GM12878 (cell line): ENCODE measurements around the gene NTM. TPM values are rescaled to one million over a fixed set of nuclear protein-coding genes. Genes with fewer than 3 reads are reported as not detected.

Experiments
- ATAC-seq: fragments of 200-7000 bp; cut with Tn5 transposase; 3 replicates; pipeline ENCODE4 v1.9.1; 2020; ENCODE audit warnings: mild to moderate bottlenecking, moderate library complexity
- BruUV-seq: library from RNA; stranded (reverse); fragments of 400-500 nt; replicated peaks from 2 replicates; lab custom pipeline; 2021; lab: Mats Ljungman, UMichigan
- CTCF ChIA-PET: fragments of 300-600 bp; sonication (Branson Sonifier 250); formaldehyde crosslinking; extraction: SDS; loops from one replicate; lab custom pipeline; 2021; ENCODE audit warnings: inconsistent platforms; lab: Yijun Ruan, JAX
- POLR2A ChIA-PET: fragments of 350-600 bp; formaldehyde crosslinking; extraction: SDS; loops from one replicate; lab custom pipeline; 2021; ENCODE audit warnings: inconsistent platforms; lab: Charles Lee
- RAD21 ChIA-PET: fragments of 300-600 bp; sonication (Branson Sonifier 250); formaldehyde crosslinking; loops from one replicate; lab custom pipeline; 2023; ENCODE audit warnings: antibody characterized with exemption; ENCODE audit not compliant: unreplicated experiment; lab: Charles Lee
- SMC1A ChIA-PET: fragments of 300-600 bp; sonication (Branson Sonifier 250); formaldehyde crosslinking; loops from one replicate; lab custom pipeline; 2023; ENCODE audit not compliant: unreplicated experiment, uncharacterized antibody; lab: Charles Lee
- DNase-seq: peaks from one replicate; pipeline ENCODE4 v3.0.0-alpha.2; 2011; ENCODE audit warnings: low read depth, low spot score
- FAIRE-seq: peaks from 3 replicates; lab custom pipeline; 2011; peaks lifted over from hg19 to GRCh38; lab: Jason Lieb, UNC
- H2AFZ ChIP-seq: 2 replicates; pipeline ENCODE4 v1.6.0; 2011; ENCODE audit warnings: low read depth, low read length, control low read depth; ENCODE audit not compliant: control insufficient read depth
- H3K27ac ChIP-seq: 2 replicates; pipeline ENCODE4 v1.5.1; 2011; ENCODE audit warnings: control low read depth; ENCODE audit not compliant: control insufficient read depth, insufficient read depth
- H3K27me3 ChIP-seq, 2 experiments: replicated peaks in 1 of 2; 2 replicates each; pipeline versions ENCODE4 v1.6.0 to v1.6.1; 2011; ENCODE audit warnings: low read length in 1 of 2; ENCODE audit not compliant: control insufficient read depth in 2 of 2, insufficient read depth in 2 of 2
- H3K36me3 ChIP-seq, 2 experiments: 2 replicates each; pipeline ENCODE4 v1.5.1; 2011; ENCODE audit warnings: low read length in 1 of 2; ENCODE audit not compliant: control insufficient read depth in 2 of 2, insufficient read depth in 2 of 2
- H3K4me1 ChIP-seq: 2 replicates; pipeline ENCODE4 v1.6.1; 2011; ENCODE audit warnings: mild to moderate bottlenecking, low read length, moderate library complexity, mixed read lengths; ENCODE audit not compliant: control insufficient read depth, insufficient read depth
- H3K4me2 ChIP-seq: 2 replicates; pipeline ENCODE4 v1.6.0; 2011; ENCODE audit warnings: control low read depth; ENCODE audit not compliant: control insufficient read depth, insufficient read depth
- H3K4me3 ChIP-seq: fragments of 200-600 bp; sonication (generic); 2 replicates; pipeline ENCODE4 v1.5.1; 2016
- H3K79me2 ChIP-seq: 2 replicates; pipeline ENCODE4 v1.6.0; 2011; ENCODE audit warnings: low read length; ENCODE audit not compliant: control insufficient read depth, insufficient read depth
- H3K9ac ChIP-seq: 2 replicates; pipeline ENCODE4 v1.8.0; 2011; ENCODE audit warnings: low read length, control low read depth, mixed read lengths; ENCODE audit not compliant: control insufficient read depth, insufficient read depth
- H3K9me3 ChIP-seq: replicated peaks from 3 replicates; pipeline ENCODE4 v1.5.1; 2011; ENCODE audit warnings: mild to moderate bottlenecking, low read length; ENCODE audit not compliant: control insufficient read depth, insufficient read depth
- H4K20me1 ChIP-seq: 2 replicates; pipeline ENCODE4 v1.6.0; 2011; ENCODE audit not compliant: control insufficient read depth, insufficient read depth
- CHD4 ChIP-seq: fragments of 200-600 bp; sonication (generic); IDR thresholded peaks from 2 replicates; pipeline ENCODE4 v1.6.1; 2016; ENCODE audit warnings: mild to moderate bottlenecking
- FOXM1 ChIP-seq: IDR thresholded peaks from 2 replicates; pipeline ENCODE4 v1.6.1; 2012; ENCODE audit warnings: low read depth, mild to moderate bottlenecking, inconsistent platforms, low read length, moderate library complexity
- HDAC6 ChIP-seq: fragments of 200-600 bp; sonication (generic); IDR thresholded peaks from one replicate; pipeline ENCODE4 v1.8.0; 2017; ENCODE audit warnings: antibody characterized with exemption; ENCODE audit not compliant: unreplicated experiment
- IRF4 ChIP-seq: IDR thresholded peaks from 2 replicates; pipeline ENCODE4 v1.6.1; 2011; ENCODE audit warnings: low read depth, low read length
- JUND ChIP-seq: IDR thresholded peaks from 2 replicates; pipeline ENCODE4 v1.6.1; 2012; ENCODE audit warnings: low read depth, mild to moderate bottlenecking, low read length, improper control_type of control experiment, moderate library complexity
- MTA3 ChIP-seq: IDR thresholded peaks from 2 replicates; pipeline ENCODE4 v1.6.1; 2012; ENCODE audit warnings: low read length, inconsistent platforms, borderline replicate concordance
- NR2F1 ChIP-seq: fragments of 450-650 bp; conservative IDR thresholded peaks from 2 replicates; pipeline ENCODE4 v1.6.1; 2017; ENCODE audit warnings: mild to moderate bottlenecking
- PAX8 ChIP-seq: fragments of 450-650 bp; IDR thresholded peaks from 2 replicates; pipeline ENCODE4 v1.6.1; 2017; ENCODE audit warnings: mild to moderate bottlenecking, moderate library complexity
- POLR2AphosphoS2 ChIP-seq: IDR thresholded peaks from 2 replicates; pipeline ENCODE4 v1.6.1; 2011; ENCODE audit warnings: low read depth, mild to moderate bottlenecking, low read length, improper control_type of control experiment, moderate library complexity
- POU2F2 ChIP-seq: IDR thresholded peaks from 3 replicates; pipeline ENCODE4 v1.6.1; 2011; ENCODE audit warnings: low read depth, mild to moderate bottlenecking, low read length, borderline replicate concordance
- SRF ChIP-seq, 2 experiments: IDR thresholded peaks; 2 replicates each; pipeline ENCODE4 v1.6.1; 2011; ENCODE audit warnings: low read depth in 2 of 2, low read length in 2 of 2, mild to moderate bottlenecking in 1 of 2, moderate library complexity in 1 of 2
- TAF1 ChIP-seq: IDR thresholded peaks from 2 replicates; pipeline ENCODE4 v1.6.1; 2011; ENCODE audit warnings: mild to moderate bottlenecking, low read depth, low read length, borderline replicate concordance
- WGBS: methylation state at CpG from one replicate; pipeline ENCODE4 v1.1.6; 2016; ENCODE audit warnings: low lambda C conversion rate; ENCODE audit not compliant: insufficient replicate concordance, insufficient coverage; ENCODE audit errors: missing lambda C conversion rate; 5-methylcytosine and 5-hydroxymethylcytosine counted together
- in situ Hi-C: fragments of 300-500 bp; cut with MboI; formaldehyde crosslinking; loops from 9 replicates; pipeline ENCODE4 v1.14.3; 2018; ENCODE audit warnings: mixed read lengths
- intact Hi-C: fragments of 100-400 bp; cut with micrococcal nuclease; formaldehyde crosslinking; loops from one replicate; pipeline ENCODE4 v1.14.2; 2022; ENCODE audit not compliant: unreplicated experiment
- polyA plus RNA-seq, 11 experiments: library from polyadenylated mRNA; depleted of rRNA in 4 of 11; unstranded in 6 of 11; stranded (reverse) in 5 of 11; fragments of >200 nt; fragmentation: Nextera tagmentation in 4 of 11; fragmentation: Illumina TruSeq in 1 of 11; extraction: Ambion mirVana in 4 of 11; extraction: Trizol in 1 of 11; gene quantifications; 1 replicate in 1 of 11; 2 replicates in 10 of 11; pipeline versions ENCODE4 v1.2.1 to v1.2.3, GENCODE V29; 2011 to 2016; ENCODE audit warnings: inconsistent platforms in 2 of 11, missing spikeins in 2 of 11, low read depth in 1 of 11
- total RNA-seq, 4 experiments: library from RNA; depleted of rRNA in 3 of 4; stranded (reverse); fragments of >200 nt in 3 of 4; fragmentation: Illumina TruSeq in 1 of 4; extraction: Trizol in 1 of 4; gene quantifications; 2 replicates each; pipeline versions ENCODE4 v1.2.1 to v1.2.3, GENCODE V29; 2013 to 2021
- TF ChIP-seq, protein P1 (sequence below): fragments of 450-650 bp; IDR thresholded peaks from 2 replicates; pipeline ENCODE4 v1.6.1; 2017; ENCODE audit warnings: borderline replicate concordance
- TF ChIP-seq, protein P2 (sequence below): fragments of 450-650 bp; IDR thresholded peaks from 2 replicates; pipeline ENCODE4 v1.6.1; 2016; ENCODE audit warnings: mild to moderate bottlenecking
- TF ChIP-seq, protein P3 (sequence below): fragments of 150-350 bp; IDR thresholded peaks from 2 replicates; pipeline ENCODE4 v1.6.1; 2014; ENCODE audit warnings: mild to moderate bottlenecking, low read depth, low read length

Gene NTM
- total and polyA plus RNA-seq, 10 of the 15 experiments (the other 5 are each of a cell fraction or from before 2014, with no cell fraction given), result not detected

DNA sequence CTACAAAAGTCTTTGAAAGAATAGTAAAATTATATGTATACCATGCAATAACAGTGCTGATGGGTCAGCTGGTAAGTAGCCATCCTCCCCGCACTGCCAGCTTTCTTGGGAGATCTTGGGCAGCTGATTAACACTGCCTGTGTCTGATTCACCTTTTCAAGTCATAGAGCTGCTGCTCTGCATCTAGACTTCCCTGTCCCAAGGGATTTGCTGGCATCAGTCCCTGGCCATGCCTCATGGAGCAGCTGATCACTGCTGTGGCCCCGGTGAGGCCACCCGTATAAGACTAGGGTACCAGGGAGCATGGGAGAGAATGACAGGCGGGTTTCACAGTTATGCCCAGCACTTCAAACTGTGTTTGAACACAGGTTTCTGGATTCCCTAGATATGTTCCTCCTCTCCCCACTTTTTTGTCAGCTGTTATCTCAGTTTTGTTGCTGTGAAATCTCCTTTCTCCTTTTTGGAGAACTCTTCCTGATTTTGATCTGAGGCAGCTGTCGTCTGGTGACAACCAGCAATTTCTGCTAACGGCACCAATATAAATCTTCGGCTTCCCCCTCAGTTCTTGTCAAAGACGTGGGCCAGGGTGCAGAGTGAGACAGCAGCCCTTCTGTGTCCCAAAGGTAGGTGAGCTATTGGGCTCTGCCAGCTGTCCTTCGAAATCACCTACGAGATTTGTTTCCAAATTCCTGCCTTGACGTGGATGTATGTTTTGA, 438.9 kb downstream of the NTM start:
- Histone ChIP-seq H3K36me3 (no peaks in the 10 kb centered on the region), H3K4me1 (no peaks in the 10 kb centered on the region), H3K27me3 (peaks cover 4 to 5% of the 10 kb centered on the region in 2 experiments; a peak in 3 of 4 replicates)
- WGBS, result 25% methylated on average over 11 of the region's 11 CpGs
- TF ChIP-seq MTA3 (no peak), FOXM1 (no peak), CHD4 (no peak), POU2F2 (no peak), NR2F1 (no peak), POLR2AphosphoS2 (no peak)
- TF ChIP-seq, all 136 proteins: peak for 0
- ATAC-seq, result no peak
- Histone ChIP-seq H3K9ac (no peak overlapping the region), H2AFZ (no peak overlapping the region), H3K4me2 (no peak overlapping the region), H3K79me2 (no peaks in the 10 kb centered on the region), H4K20me1 (no peaks in the 10 kb centered on the region), H3K27ac (no peak overlapping the region), H3K9me3 (no peaks in the 10 kb centered on the region), H3K4me3 (no peak overlapping the region)
- no peak for FAIRE-seq
- POLR2A ChIA-PET, result no interaction called here
- in situ Hi-C loops (no loop called here), intact Hi-C loops (no loop called here)
- no TSS peak for BruUV-seq
- RAD21 ChIA-PET, result no interaction called here
- no peak for DNase-seq
- SMC1A ChIA-PET, result no interaction called here
- CTCF ChIA-PET, result no interaction called here

DNA sequence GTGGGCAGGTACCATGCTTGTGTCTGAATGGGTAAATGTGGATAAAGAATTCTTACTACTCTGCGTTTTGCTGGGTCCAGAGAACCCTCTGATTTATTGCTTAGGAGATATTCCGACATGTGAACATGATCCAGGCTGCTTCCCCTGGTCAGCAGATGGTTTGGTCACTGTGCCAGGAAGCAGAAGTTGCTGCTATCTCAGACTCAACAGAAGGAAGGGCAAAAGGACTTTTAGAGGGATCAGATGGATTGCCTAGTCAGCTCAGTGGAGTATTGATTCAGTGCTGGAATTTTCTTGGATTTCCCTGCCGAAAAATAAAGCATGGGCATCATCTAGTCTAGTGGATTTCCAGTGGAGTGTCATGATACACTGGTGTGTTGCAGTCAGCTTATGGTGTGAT, 440.1 kb downstream of the NTM start:
- WGBS, result 5% methylated on average over 3 of the region's 3 CpGs
- intact Hi-C loops (no loop called here), in situ Hi-C loops (no loop called here)
- Histone ChIP-seq H3K4me1 (no peaks in the 10 kb centered on the region), H3K9ac (no peak overlapping the region), H4K20me1 (no peaks in the 10 kb centered on the region), H3K79me2 (no peaks in the 10 kb centered on the region), H3K27ac (no peak overlapping the region), H3K4me2 (no peak overlapping the region), H3K27me3 (peaks cover 2 to 4% of the 10 kb centered on the region in 2 experiments; a peak in 3 of 4 replicates), H3K36me3 (no peaks in the 10 kb centered on the region), H3K9me3 (no peaks in the 10 kb centered on the region), H2AFZ (no peak overlapping the region), H3K4me3 (no peak overlapping the region)
- SMC1A ChIA-PET, result no interaction called here
- FAIRE-seq (no peak), DNase-seq (no peak), ATAC-seq (no peak)
- RAD21 ChIA-PET, result no interaction called here
- POLR2A ChIA-PET, result no interaction called here
- BruUV-seq, result no TSS peak
- CTCF ChIA-PET, result no interaction called here
- TF ChIP-seq SRF (IDR thresholded peaks at IDR 0.05; ENCODE audit: low read depth in 2 of 2, low read length in 2 of 2) (no peak), JUND (no peak), MTA3 (no peak), TAF1 (no peak), IRF4 (no peak), HDAC6 (no peak), PAX8 (no peak)
- TF ChIP-seq, protein P1, sequence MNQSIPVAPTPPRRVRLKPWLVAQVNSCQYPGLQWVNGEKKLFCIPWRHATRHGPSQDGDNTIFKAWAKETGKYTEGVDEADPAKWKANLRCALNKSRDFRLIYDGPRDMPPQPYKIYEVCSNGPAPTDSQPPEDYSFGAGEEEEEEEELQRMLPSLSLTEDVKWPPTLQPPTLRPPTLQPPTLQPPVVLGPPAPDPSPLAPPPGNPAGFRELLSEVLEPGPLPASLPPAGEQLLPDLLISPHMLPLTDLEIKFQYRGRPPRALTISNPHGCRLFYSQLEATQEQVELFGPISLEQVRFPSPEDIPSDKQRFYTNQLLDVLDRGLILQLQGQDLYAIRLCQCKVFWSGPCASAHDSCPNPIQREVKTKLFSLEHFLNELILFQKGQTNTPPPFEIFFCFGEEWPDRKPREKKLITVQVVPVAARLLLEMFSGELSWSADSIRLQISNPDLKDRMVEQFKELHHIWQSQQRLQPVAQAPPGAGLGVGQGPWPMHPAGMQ, result no peak
- TF ChIP-seq, protein P2, sequence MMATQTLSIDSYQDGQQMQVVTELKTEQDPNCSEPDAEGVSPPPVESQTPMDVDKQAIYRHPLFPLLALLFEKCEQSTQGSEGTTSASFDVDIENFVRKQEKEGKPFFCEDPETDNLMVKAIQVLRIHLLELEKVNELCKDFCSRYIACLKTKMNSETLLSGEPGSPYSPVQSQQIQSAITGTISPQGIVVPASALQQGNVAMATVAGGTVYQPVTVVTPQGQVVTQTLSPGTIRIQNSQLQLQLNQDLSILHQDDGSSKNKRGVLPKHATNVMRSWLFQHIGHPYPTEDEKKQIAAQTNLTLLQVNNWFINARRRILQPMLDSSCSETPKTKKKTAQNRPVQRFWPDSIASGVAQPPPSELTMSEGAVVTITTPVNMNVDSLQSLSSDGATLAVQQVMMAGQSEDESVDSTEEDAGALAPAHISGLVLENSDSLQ, result no peak
- TF ChIP-seq, protein P3, sequence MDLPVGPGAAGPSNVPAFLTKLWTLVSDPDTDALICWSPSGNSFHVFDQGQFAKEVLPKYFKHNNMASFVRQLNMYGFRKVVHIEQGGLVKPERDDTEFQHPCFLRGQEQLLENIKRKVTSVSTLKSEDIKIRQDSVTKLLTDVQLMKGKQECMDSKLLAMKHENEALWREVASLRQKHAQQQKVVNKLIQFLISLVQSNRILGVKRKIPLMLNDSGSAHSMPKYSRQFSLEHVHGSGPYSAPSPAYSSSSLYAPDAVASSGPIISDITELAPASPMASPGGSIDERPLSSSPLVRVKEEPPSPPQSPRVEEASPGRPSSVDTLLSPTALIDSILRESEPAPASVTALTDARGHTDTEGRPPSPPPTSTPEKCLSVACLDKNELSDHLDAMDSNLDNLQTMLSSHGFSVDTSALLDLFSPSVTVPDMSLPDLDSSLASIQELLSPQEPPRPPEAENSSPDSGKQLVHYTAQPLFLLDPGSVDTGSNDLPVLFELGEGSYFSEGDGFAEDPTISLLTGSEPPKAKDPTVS, result no peak
